Thoracic aorta (tissue), 2 donors: ENCODE measurements around the gene MNAT1. TPM values are rescaled to one million over a fixed set of nuclear protein-coding genes. Genes with fewer than 3 reads are reported as not detected.

Experiments
- ATAC-seq: fragments of 150-250 bp; one replicate; pipeline ENCODE4 v1.8.0; 2017; ENCODE audit warnings: low read depth; ENCODE audit not compliant: insufficient number of reproducible peaks, low FRiP score
- DNase-seq: peaks from one replicate; pipeline ENCODE4 v3.0.0-alpha.2; 2020; ENCODE audit warnings: low spot score
- H3K27ac ChIP-seq, 2 donors: fragments of 200-600 bp; sonication (generic); 1 replicate in 1 of 2; 2 replicates in 1 of 2; pipeline ENCODE4 v1.5.1; 2016; ENCODE audit warnings: mild to moderate bottlenecking in 2 of 2, moderate library complexity in 2 of 2
- H3K27me3 ChIP-seq: fragments of 200-600 bp; sonication (generic); replicated peaks from 2 replicates; pipeline ENCODE4 v1.6.0; 2016; ENCODE audit warnings: mild to moderate bottlenecking; ENCODE audit not compliant: insufficient read depth
- H3K36me3 ChIP-seq: fragments of 200-600 bp; sonication (generic); one replicate; pipeline ENCODE4 v1.5.1; 2016
- H3K4me1 ChIP-seq, 2 donors: fragments of 200-600 bp; sonication (generic); 1 replicate in 1 of 2; 2 replicates in 1 of 2; pipeline versions ENCODE4 v1.5.1 to v1.6.0; 2016; ENCODE audit warnings: low read depth in 2 of 2, mild to moderate bottlenecking in 1 of 2; ENCODE audit not compliant: control insufficient read depth in 1 of 2
- H3K4me3 ChIP-seq: fragments of 200-600 bp; sonication (generic); 2 replicates; pipeline ENCODE4 v1.5.1; 2016; ENCODE audit warnings: mild to moderate bottlenecking
- H3K9me3 ChIP-seq: fragments of 200-600 bp; sonication (generic); 2 replicates; pipeline ENCODE4 v1.5.1; 2016
- CTCF ChIP-seq: fragments of 200-600 bp; sonication (generic); IDR thresholded peaks from one replicate; pipeline ENCODE4 v1.5.1; 2019; ENCODE audit warnings: antibody characterized with exemption
- total RNA-seq, 2 donors: library from RNA; depleted of rRNA; stranded (reverse); fragments of >200 nt; gene quantifications; one replicate each; pipeline versions ENCODE4 v1.1.0 to v1.2.3, GENCODE V29; 2016

Gene MNAT1
- total RNA-seq, 2 donors from 2014 or later = 32.4 to 52.3 TPM

GRCh38 chr14:60965402-60965801 lies 230.8 kb downstream of the MNAT1 start:
- Histone ChIP-seq H3K9me3 (no peaks in the 10 kb centered on the region), H3K4me1 (peaks cover 18 to 38% of the 10 kb centered on the region in 2 donors), H3K4me3 (no peak overlapping the region), H3K27me3 (no peaks in the 10 kb centered on the region), H3K27ac (no peak overlapping the region), H3K36me3 (no peaks in the 10 kb centered on the region)
- no peak for ATAC-seq
- TF ChIP-seq CTCF = no peak
- DNase-seq = no peak

GRCh38 chr14:60968099-60968498 lies 233.5 kb downstream of the MNAT1 start:
- Histone ChIP-seq H3K27me3 (no peaks in the 10 kb centered on the region), H3K4me1 (peaks cover 18 to 38% of the 10 kb centered on the region in 2 donors), H3K27ac (peak overlapping the region; percentile 24 to 50), H3K9me3 (no peaks in the 10 kb centered on the region), H3K4me3 (no peak overlapping the region), H3K36me3 (peaks cover 1% of the 10 kb centered on the region)
- no peak for TF ChIP-seq CTCF
- ATAC-seq = no peak
- DNase-seq = no peak

GRCh38 chr14:60968671-60969070 lies 234.1 kb downstream of the MNAT1 start:
- DNase-seq (no peak), ATAC-seq (no peak)
- TF ChIP-seq CTCF = no peak
- H3K4me3 ChIP-seq = no peak overlapping the region
- peaks cover 4% of the 10 kb centered on the region for H3K36me3 ChIP-seq
- H3K9me3 ChIP-seq = no peaks in the 10 kb centered on the region
- H3K27ac ChIP-seq = no peak overlapping the region
- peaks cover 18 to 38% of the 10 kb centered on the region in 2 donors for H3K4me1 ChIP-seq
- H3K27me3 ChIP-seq = no peaks in the 10 kb centered on the region

- Histone ChIP-seq H3K4me3 (no peak overlapping the region), H3K27me3 (no peaks in the 10 kb centered on the region), H3K27ac (no peak overlapping the region), H3K36me3 (peaks cover 4% of the 10 kb centered on the region), H3K4me1 (peaks cover 18 to 33% of the 10 kb centered on the region in 2 donors), H3K9me3 (no peaks in the 10 kb centered on the region)
- ATAC-seq (no peak), DNase-seq (no peak)
- no peak for TF ChIP-seq CTCF
These were observed 235.6 kb downstream of the MNAT1 start for GRCh38 chr14:60970146-60970545.

- H3K27me3 ChIP-seq = no peaks in the 10 kb centered on the region
- H3K27ac ChIP-seq = no peak overlapping the region
- DNase-seq (no peak), ATAC-seq (no peak)
- peaks cover 12 to 22% of the 10 kb centered on the region in 2 donors for H3K4me1 ChIP-seq
- H3K4me3 ChIP-seq = no peak overlapping the region
- H3K36me3 ChIP-seq = peaks cover 4% of the 10 kb centered on the region
- no peaks in the 10 kb centered on the region for H3K9me3 ChIP-seq
- no peak for TF ChIP-seq CTCF
These were observed 236.7 kb downstream of the MNAT1 start for GRCh38 chr14:60971271-60971670.
